IPS DF 4.7 (cell line): ENCODE data around the gene VWA2.

Experiments used
- DNase-seq: peaks from one replicate; pipeline ENCODE4 v3.0.0-alpha.2; 2013; ENCODE audit warnings: low spot score; ENCODE audit errors: extremely low read depth

VWA2 gene

DNA sequence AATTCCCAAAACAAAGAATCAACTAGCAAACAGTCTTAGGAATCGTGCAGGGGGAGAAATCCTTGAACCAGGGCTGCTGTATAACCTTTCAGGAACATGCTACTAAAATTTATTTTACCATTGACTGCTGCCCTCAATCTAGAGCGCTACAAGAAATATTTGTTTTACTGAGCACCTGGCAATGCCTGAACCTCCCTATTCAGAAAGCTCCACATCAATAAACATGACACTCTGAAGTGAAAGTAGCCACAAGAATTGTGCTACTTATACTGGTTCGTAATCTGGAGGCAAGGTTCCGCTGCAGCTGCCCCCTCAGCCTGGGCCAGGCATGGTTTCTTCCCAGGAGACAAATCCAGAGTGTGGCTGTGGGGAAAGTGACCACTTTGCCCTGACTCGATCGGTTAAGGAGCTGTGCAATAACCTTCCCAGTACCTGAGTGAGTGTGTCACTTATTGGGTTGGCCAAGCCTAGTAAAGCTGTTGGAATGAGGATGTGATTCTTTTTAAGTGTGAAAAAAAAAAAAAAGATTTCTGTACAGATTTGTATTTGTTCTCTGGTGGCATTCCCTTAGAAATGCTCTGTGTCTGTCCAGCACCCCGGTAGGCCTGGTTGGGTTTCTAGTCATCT is 7.7 kb downstream of the VWA2 start:
- DNase-seq, result no peak

DNA sequence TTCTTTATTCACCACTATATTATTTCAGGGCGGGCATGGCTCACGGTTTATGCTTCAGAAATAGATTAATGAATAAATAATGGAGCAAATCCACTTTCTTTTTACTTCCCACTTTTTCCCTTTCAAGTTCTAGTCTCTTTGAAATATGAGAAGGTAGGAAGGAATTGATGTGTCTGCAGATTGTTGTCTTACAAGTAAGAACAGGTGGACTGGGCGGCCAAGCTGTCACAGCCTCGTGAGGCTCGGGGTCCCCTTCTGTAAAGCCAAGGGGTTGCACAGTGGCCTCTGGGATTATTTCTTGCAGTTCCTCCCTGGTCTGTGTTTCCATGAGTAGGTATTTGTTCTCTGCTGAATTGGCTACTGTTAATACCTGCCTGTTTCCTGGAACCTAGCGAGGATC is 11.2 kb downstream of the VWA2 start:
- no peak for DNase-seq

DNA sequence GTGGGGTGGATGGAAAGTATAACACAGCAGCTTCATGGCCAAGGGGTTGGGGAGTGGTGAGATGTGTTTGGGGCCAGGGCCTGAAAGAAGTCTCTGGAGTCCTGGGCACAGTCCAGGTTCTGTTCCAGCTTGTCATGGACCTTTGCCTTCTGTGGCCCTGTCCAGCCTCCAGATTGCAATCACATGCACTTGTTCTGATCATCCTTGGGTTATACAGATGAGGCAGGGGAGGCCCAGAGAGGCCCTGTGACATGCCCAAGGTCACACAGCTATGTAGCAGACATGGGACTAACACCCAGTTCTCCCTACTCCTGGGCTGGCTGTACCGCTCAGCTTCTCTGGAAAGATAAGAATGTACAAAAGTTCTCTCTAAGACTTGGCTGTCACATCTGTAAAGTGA is 11.7 kb downstream of the VWA2 start:
- no peak for DNase-seq

DNA sequence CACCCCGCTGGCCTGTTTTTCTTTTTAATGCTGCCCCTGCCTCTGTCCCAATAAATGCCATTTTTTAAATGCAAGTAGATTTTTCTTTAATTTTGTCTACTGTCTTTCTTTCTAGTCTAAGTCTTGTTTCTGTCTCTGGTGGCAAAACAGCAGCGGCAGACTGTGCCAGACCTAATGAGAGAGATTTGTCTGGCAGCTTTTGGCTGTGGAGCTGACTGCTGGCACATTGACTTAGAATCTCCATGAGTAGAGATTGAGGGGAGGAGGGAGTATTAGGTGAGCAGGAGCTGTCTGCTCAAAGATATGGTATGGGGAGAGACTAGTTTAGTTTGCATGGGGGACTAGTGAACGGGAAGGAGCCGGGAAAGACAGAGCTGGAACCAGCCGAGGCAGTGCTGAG is 13.0 kb downstream of the VWA2 start:
- no peak for DNase-seq

DNA sequence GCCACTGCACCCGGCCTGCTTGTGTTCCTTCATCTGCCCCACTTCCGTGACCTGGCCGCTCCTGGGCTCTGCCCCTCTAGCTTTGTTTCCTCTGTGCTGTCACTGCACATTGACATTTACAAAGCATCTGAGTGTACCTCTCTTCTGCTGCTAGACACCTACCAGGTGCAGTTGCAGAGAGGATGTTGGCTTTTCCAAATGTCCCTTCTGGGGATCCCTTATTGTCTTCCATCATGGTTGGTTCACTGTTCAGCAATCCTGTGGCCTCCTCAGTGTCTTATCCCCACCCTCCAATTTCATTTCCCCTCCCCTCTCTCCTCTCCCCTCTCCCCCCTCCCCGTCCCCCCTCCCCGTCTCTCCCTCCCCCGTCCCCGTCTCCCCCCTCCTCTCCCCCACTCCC is 13.8 kb downstream of the VWA2 start:
- no peak for DNase-seq

DNA sequence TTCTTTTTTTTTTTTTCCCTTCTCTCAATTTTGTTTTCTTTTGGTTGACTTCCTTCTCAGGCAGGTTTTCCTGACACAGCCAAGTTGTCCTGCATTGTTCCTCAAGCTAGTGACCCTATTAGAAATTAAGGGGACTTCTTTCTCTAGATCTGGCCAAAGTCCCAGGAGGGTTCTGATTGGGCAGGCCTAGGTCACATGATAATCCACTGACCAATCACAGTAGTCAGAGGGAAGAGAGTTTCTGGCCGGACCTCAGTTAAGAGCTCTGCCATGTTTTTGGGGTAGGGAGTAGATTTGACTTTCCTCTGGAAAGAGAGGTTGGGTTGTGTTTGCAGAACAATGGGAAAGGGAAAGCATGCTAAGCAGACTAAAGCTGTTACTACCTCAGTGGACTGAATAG is 16.2 kb downstream of the VWA2 start:
- no peak for DNase-seq

DNA sequence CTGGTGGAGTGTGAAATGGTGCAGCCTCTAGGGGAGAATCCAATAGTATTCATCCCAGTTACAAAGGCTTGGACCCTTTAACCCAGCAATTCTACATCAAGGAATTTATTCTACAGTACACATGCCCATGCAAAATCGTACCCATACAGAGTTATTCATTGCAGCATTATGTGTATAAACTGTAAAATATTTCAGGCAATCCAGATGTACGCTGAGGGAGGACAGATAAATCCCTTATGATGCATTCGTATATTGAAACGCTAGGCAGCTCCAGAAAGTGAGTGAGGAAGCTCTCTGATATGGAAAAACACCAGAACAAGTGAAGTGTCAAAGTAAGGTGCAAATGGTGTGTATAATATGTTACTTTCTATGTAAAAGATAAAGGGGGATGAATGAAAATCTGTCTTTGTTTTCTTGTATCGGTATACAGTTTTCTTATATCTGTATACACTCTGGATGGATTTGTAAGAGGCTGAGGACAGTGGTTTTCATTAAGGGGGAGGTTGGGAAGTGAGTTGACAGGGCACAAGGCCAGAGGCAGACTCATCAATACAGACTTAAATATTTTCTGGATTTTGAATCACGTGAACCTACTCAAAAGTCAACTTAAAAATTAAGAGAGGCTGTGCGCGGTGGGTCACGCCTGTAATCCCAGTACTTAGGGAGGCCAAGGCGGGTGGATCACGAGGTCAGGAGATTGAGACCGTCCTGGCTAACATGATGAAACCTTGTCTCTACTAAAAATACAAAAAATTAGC is 17.1 kb downstream of the VWA2 start:
- DNase-seq, result no peak

DNA sequence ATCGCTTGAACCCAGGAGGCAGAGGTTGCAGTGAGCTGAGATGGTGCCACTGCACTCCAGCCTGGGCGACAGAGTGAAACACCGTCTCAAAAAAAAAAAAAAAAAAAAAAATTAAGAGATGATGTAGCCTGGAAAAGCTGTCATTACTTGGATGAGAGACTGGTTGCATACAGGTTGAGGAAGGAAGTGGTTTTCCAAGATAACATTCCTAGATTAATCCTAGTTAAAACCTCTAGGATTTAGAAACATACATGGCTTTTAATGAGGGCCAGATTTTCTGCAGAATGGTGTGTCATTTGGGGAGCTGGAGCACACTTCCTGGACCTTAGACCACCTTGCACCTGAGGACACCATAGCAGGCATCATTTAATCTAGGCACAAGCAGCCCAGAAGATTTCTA is 17.8 kb downstream of the VWA2 start:
- no peak for DNase-seq

DNA sequence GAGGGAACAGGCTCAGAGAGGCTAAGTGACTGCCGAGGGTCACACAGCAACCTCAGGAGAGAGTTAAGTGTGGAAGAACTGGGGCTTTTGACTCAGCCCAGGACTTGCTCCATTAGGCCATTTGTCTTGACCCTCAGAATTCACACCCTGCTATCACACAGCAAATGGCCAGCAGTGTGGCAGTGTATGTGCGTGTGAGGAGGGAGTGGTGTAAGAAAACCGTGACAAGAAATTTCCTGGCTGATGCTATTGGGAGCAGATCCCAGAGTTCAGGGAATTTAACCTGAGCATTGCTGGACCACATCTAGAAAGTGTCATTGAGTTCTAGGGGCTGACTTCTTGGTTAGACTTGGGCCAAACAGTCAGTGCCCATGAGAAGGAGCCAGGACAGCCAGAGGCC is 18.4 kb downstream of the VWA2 start:
- DNase-seq, result no peak

DNA sequence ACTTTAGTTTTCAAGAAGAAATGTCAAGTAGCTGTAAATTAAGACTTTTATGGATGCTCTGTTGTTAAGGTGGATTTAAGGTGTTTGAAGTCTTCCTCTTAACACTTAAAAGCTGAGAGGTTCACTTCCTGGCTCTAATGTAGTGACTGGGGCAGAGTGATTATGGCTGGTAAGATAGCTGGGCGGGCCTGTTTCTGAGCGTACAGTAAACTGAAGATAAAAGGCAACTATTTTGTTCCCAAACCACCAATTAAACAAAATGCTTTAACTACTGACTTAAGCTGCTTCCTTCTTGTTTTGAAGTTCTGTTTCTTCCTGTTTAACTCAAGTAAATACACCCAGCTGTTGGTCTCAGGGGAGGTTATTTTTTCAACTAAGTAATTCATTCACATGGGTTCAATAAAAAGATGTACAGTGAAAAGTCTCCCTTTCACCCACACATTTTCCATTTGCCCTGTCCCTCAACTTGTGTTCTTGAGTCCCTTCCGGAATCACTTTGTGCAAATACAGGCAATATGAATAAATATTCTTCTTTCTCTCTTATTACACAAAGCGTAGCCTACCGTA is 19.3 kb downstream of the VWA2 start:
- DNase-seq, result no peak

DNA sequence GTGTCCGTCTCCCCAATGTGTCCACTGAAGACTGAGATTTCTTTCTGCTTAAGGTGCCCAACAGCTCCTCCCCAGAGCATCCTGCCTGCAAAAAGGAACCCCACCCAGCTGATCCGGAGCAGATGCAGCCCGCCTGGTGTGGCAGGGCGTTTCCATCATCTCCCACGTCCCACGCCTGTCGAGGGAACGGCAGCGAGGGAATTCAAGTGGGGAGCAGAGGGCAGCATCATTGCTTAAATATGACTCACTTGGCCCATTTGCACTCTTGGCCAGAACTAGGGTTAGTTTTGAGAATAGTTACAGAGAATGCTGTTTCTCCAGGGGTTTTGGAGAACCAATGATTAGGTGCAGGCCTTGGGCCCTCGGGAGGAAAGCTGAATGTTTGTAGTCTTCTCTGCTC is 20.8 kb downstream of the VWA2 start:
- DNase-seq, result no peak

DNA sequence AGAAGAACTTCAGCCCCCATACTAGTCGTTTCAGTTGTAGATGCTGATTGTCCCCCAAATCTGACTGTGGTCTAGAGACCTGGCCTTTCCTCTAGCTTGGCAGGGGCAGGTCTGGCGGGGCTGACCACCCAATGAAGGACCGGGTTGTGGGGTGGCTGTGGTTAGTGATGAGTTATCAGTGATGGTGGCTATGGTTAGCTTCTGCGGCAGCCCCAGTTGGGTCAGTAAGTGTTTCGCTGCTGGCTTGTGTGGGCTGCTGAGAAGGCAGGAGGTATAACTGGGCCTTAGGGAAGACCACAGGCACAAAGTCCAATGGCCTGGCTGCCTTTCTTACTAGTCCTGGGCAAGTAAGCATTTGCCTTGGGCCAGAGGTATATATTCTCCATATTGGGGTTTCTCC is 21.3 kb downstream of the VWA2 start:
- no peak for DNase-seq

DNA sequence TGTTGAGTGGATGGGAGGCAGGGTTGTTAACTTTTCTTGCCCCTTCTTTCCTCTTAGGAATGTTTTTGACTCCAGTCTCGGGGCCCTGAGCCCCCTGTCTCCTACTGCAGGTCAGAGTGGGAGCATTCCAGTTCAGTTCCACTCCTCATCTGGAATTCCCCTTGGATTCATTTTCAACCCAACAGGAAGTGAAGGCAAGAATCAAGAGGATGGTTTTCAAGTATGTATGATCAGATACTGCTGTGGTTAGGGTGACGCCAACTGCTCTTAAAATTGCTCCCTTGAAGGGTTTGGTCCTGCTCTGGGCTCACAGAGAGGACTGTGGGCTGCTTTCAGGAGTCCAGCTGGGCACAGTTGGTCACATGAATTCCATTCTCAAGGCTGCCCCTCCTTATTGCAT is 22.0 kb downstream of the VWA2 start:
- no peak for DNase-seq

DNA sequence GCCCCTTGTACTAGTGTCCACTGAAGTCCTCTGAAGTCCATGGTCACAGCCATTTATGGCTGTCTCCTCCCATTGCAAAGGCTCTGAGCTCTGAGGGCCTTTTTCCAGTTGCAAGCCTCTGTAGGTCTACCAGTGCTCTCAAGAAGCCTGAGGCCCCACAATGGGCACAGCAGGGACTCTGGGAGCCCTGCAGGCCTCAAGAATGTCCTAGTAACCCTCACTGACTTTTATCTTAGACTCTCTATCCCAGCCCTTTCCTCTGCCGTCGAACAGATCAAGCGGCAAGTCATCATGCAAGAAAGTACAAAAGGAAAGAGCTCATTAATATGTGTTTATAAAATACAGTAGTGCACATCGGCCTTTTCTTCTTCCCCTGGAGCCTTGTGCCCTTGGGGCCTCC is 23.4 kb downstream of the VWA2 start:
- no peak for DNase-seq

DNA sequence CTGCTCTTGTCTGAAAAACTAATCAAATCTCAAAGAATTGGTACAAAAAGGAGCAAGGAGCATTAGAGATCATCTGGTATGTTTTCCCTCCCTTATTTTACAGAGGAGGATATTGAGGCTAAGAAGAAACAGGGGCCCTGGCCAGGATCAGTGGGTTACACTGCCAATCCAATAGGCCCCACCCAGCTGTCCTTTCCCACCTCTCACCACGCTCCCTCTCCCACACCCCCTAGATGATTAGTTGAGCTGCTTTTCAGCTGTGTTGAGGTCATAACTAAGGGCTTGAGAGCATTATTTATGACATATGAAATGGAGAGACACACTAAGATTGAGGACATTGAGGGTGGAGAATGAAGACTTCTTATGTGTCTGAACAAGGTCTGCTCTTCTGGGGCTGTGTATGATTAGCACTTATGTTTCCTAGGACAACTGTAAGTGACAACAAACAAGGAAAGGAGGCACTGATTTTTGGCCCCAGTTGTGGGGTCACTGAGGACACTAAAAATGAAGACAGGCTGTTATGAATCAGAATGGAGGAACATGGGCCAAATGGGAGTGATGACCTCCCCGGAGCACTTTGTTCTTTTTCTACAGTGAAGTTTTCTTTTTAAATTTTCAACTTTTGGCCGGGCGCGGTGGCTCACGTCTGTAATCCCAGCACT is 26.5 kb downstream of the VWA2 start:
- no peak for DNase-seq

DNA sequence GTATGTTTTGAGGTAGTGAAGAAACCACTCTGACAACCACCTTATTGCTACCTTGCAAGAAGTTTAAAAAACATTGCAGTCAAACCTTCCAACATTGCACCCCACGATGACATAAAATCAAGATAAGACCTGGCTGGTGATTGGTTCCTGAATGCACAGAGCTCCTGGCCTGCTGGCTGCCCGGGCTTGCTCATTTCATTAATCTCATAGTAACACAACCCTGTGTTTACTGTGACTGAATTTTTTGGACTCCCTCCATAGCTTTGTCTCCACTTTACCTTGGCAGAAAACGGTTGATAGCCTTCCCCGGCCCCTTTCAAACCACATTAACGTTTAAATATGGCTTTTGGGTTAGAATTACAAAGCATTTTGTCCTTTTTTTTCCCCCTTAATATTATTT is 27.5 kb downstream of the VWA2 start:
- no peak for DNase-seq

DNA sequence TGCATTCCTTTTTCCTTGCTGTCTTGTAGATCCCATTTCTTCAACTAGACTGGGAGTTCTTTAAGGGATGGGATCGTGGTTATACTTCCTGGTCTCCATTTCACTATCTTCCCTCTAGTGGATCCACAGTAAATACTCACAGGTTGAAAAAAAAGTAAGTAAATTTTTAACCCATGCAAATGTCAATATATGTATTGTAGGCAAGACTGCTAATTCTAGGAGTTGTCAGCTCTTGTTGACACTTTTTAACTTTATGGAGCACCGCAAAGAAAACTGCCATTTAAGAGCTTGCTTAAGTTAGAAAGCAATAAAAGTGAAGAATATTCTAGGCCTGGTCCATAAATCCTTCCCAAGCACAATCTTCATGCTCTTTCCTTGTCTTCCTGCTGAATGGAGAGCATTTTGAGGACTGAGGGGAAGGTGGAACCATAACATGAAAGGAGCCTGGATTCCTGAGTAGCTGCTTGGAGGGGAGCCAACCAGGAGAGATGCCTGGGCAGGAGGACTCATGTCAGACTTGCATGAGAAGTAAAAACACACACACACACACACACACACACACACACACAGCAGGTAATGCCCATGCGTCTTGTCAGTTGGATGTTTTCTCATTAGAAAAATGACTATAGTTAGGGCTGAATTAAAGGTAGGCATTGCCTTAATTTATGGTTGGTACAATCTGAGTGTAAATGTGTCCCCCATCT is 32.2 kb downstream of the VWA2 start:
- DNase-seq, result no peak

DNA sequence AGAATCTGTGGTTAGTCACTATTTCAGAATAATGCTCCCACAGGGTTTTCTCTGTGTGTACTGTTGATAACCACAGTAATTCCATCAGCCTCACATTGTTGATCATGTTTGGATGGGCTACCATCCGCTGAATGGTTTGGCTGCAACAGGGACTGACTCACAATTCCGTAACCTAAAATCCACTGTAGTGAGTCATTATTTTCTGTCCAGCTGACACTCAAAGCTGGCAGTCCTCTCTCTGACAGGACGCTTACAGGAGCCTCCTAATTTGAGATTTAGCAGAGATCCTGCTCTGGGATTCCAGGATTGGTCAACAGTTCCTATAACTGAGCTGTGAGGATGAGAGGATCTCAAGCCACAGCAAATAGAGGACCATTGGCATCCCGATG is 32.7 kb downstream of the VWA2 start:
- DNase-seq, result no peak

DNA sequence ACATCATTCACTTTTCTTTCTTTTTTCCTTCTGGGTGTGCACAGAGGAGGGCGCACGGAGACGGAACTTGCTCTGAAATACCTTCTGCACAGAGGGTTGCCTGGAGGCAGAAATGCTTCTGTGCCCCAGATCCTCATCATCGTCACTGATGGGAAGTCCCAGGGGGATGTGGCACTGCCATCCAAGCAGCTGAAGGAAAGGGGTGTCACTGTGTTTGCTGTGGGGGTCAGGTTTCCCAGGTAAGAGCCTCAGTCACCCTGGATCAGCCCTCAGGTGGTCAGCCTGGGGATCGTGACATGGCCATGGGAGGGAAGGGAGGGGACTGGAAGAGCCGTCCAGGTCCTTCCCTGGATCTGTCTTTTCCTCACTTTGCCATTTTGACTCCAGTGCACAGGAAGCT is 33.6 kb downstream of the VWA2 start:
- no peak for DNase-seq

DNA sequence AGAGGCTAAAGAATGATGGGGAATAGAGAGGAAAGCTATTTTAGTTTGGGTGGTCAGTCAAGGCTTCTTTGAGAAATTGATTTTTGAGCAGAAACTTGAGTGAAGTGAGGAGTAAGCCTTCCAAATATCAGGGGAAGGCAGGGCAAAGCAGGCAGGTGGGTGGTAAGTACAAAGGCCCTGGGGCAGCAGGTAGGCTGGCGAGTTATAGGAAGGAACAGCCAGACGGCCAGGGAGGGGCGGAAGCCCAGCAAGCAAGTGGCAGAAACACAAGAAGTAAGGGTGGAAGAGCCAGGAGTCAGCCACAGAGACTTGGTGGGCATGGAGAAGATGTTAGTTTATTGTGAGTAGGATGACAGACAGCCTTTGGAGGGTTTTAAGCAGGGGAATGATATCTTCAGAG is 34.9 kb downstream of the VWA2 start:
- no peak for DNase-seq

DNA sequence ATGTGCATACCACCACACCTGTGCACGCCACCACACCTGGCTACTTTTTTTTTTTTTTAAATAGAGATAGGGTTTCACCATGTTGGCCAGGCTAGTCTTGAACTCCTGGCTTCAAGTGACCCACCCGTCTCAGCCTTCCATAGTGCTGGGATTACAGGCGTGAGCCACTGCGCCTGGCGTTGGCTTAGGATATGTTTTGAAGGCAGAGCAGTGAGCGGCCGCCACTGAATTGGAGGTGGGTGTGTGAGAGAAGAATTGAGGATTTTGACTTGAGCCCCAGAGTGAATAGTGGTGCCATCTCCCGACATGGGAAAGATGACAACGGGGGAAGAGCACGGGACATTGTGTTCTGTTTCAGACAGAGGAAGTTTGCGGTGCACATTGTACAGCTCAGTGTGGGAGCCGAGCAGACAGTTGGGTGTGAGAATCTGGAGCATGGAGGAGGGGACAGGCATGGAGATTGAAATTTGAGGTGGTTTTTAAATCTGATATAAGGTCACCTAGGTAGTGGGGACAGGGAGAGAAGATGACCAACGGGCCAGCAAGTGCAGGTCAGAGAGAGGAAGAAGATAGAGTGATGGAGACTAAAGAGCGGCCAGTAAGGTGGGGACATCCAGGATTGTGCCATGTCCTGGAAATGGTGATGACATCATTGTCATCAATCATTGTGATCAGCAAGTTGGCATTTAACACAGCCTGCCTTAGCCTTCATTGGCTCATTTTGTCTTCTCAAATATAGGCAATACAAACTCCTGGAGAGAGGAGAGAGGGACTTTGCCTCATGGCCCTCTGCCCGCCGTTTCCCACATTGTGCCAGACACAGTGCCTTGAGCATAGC is 35.8 kb downstream of the VWA2 start:
- DNase-seq, result no peak
